RWPE2 (cell line): ENCODE data around the gene FASN.

ENCODE experiments used
- ATAC-seq: fragments of 200-7000 bp; cut with Tn5 transposase; 3 replicates; pipeline ENCODE4 v1.9.1; 2021; ENCODE audit warnings: low read depth
- DNase-seq: peaks from one replicate; pipeline ENCODE4 v3.0.0-alpha.2; 2020; ENCODE audit warnings: low spot score
- H3K27ac ChIP-seq: fragments of 450-650 bp; 2 replicates; pipeline ENCODE4 v1.5.1; 2017; ENCODE audit warnings: mild to moderate bottlenecking; ENCODE audit not compliant: poor library complexity, severe bottlenecking
- H3K27me3 ChIP-seq: fragments of 250-450 bp; sonication (Bioruptor Pico); 2 replicates; pipeline ENCODE4 v1.5.1; 2021; ENCODE audit warnings: mild to moderate bottlenecking, moderate library complexity; ENCODE audit not compliant: insufficient read depth, poor library complexity, severe bottlenecking
- H3K36me3 ChIP-seq: fragments of 250-450 bp; sonication (Bioruptor Pico); 2 replicates; pipeline ENCODE4 v1.5.1; 2020; ENCODE audit warnings: low read depth, mild to moderate bottlenecking, moderate library complexity
- H3K4me1 ChIP-seq: fragments of 250-450 bp; sonication (Bioruptor Pico); 2 replicates; pipeline ENCODE4 v1.5.1; 2021; ENCODE audit warnings: mild to moderate bottlenecking, moderate library complexity; ENCODE audit not compliant: insufficient read depth, poor library complexity, severe bottlenecking
- H3K4me3 ChIP-seq: fragments of 250-450 bp; sonication (Bioruptor Pico); 2 replicates; pipeline ENCODE4 v1.5.1; 2021; ENCODE audit warnings: mild to moderate bottlenecking, moderate library complexity; ENCODE audit not compliant: severe bottlenecking
- H3K9me3 ChIP-seq: fragments of 250-450 bp; sonication (Bioruptor Pico); 2 replicates; pipeline ENCODE4 v1.5.1; 2021; ENCODE audit warnings: mild to moderate bottlenecking, moderate library complexity; ENCODE audit not compliant: severe bottlenecking
- CTCF ChIP-seq: fragments of 450-650 bp; IDR thresholded peaks from one replicate; pipeline ENCODE4 v1.5.1; 2017; ENCODE audit warnings: mild to moderate bottlenecking, moderate library complexity; ENCODE audit not compliant: poor library complexity, severe bottlenecking

Gene FASN

GRCh38 chr17:82054351-82055022, 43.5 kb downstream of the FASN start:
- DNase-seq, result peak; percentile 75

GRCh38 chr17:82053556-82054263, 44.3 kb downstream of the FASN start:
- peaks cover 72% of the 10 kb centered on the region for H3K36me3 ChIP-seq
- TF ChIP-seq CTCF, result no peak
- no peaks in the 10 kb centered on the region for H3K27me3 ChIP-seq
- H3K9me3 ChIP-seq, result no peaks in the 10 kb centered on the region
- no peak for ATAC-seq
- no peak for DNase-seq
- H3K4me1 ChIP-seq, result peaks cover 5% of the 10 kb centered on the region
- no peak overlapping the region for H3K27ac ChIP-seq
- H3K4me3 ChIP-seq, result no peak overlapping the region

More at GRCh38 chr17:82054351-82055022, 43.5 kb downstream of the FASN start:
- Histone ChIP-seq H3K9me3 (no peaks in the 10 kb centered on the region), H3K27me3 (no peaks in the 10 kb centered on the region), H3K4me1 (peaks cover 5% of the 10 kb centered on the region), H3K4me3 (no peak overlapping the region), H3K27ac (no peak overlapping the region), H3K36me3 (peaks cover 72% of the 10 kb centered on the region)
- no peak for TF ChIP-seq CTCF
- ATAC-seq, result no peak

GRCh38 chr17:82053130-82053529, 44.9 kb downstream of the FASN start:
- Histone ChIP-seq H3K4me1 (peaks cover 5% of the 10 kb centered on the region), H3K27ac (no peak overlapping the region), H3K9me3 (no peaks in the 10 kb centered on the region), H3K36me3 (peaks cover 72% of the 10 kb centered on the region), H3K4me3 (peak overlapping the region; percentile 99), H3K27me3 (no peaks in the 10 kb centered on the region)
- TF ChIP-seq CTCF, result no peak
- ATAC-seq (no peak), DNase-seq (no peak)

- no peak; the same call in 2 of the 3 replicates for ATAC-seq
- Histone ChIP-seq H3K27me3 (no peaks in the 10 kb centered on the region), H3K36me3 (peaks cover 72% of the 10 kb centered on the region), H3K4me1 (peaks cover 5% of the 10 kb centered on the region), H3K4me3 (peak overlapping the region; percentile 99), H3K27ac (peak overlapping the region; percentile 49), H3K9me3 (no peaks in the 10 kb centered on the region)
- TF ChIP-seq CTCF, result no peak
- no peak for DNase-seq
These were observed 45.4 kb downstream of the FASN start for GRCh38 chr17:82052638-82053059.
